ENCODE measurements around the gene NECAB3. TPM values are rescaled to one million over a fixed set of nuclear protein-coding genes. Genes with fewer than 3 reads are reported as not detected.

NECAB3 gene
- total and polyA plus RNA-seq, 3 experiments from 2014 or later: 2.7 to 20.6 (median 19.0) TPM

GRCh38 chr20:33680686-33681085, 6.5 kb upstream of the NECAB3 start:
- H3K4me3 Mint-ChIP-seq: peak overlapping the region in 2 of 7 donors; percentile 45 to 68
- no peaks in the 10 kb centered on the region for H3K36me3 Mint-ChIP-seq
- peaks cover 29 to 53% (median 47%) of the 10 kb centered on the region in 3 donors for H3K4me1 Mint-ChIP-seq
- POLR2A ChIA-PET: interaction anchor here (0.8 kb wide), 1 partner anchor 40 kb away, joined by 3 read pairs; the partner anchor contains the start of gene PXMP4
- H3K27me3 ChIP-seq (ENCODE audit: insufficient read depth, low read length, poor library complexity, severe bottlenecking): no peaks in the 10 kb centered on the region
- no peaks in the 10 kb centered on the region for H3K27me3 Mint-ChIP-seq
- no peaks in the 10 kb centered on the region for H3K36me3 ChIP-seq (ENCODE audit: insufficient read depth, low read length)
- no peak for DNase-seq
- CTCF ChIA-PET: interaction anchor here (0.6 to 9.3 kb wide), 6 partner anchors 12 to 232 kb away, joined by 3 to 103 read pairs (median 4); partner anchors contain the start of genes ACTL10, PXMP4 and ZNF341
- no peak overlapping the region for H3K4me3 ChIP-seq (ENCODE audit: low read length)
- H3K9me3 Mint-ChIP-seq: no peaks in the 10 kb centered on the region
- peaks cover 41% of the 10 kb centered on the region for H3K4me1 ChIP-seq (ENCODE audit: insufficient read depth, low read length)
- H3K27ac Mint-ChIP-seq: peak overlapping the region in 4 of 8 donors; percentile 55 to 71 (median 63)
- no peak overlapping the region for H3K27ac ChIP-seq (ENCODE audit: low read depth, low read length)
- no peaks in the 10 kb centered on the region for H3K9me3 ChIP-seq (ENCODE audit: low read length)

DNA sequence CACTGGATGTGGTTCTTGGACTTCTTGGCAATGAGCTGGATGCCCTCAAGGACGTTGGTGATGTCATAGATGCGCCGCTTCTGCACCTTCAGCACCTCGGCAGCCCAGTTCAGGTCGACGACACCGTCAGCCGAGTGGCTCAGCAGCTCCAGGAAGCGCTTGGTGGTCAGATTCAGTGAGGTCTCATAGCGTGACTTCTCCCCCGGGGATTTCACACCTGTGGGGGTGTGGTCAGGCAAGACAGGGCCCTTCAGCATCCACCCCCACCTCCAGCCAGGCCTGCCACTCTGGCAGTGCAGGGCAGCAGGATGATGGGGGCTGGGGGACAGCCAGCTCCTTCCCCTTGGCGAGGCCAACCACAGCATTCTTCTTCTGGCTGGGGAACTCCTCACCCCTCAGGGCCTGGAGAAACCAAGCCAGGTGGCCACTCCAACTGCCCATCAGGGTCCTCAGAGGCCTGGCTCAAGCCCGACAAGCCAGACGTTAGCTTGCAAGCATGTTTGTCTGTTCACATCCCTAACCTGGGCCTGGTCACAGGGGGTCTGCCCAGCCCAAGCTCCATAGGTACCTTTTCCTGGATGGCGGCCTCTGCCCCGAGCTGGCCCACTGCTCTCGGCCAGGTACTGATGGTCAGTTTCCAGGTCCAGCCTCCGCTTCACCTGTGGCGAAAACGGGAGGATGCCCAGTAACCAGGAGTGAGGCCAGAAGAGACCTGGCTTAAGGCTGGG, 5.7 kb upstream of the NECAB3 start:
- Histone ChIP-seq H3K27ac (ENCODE audit: low read depth, low read length) (no peak overlapping the region), H3K4me1 (ENCODE audit: insufficient read depth, low read length) (peaks cover 39% of the 10 kb centered on the region), H3K27me3 (ENCODE audit: insufficient read depth, low read length, poor library complexity, severe bottlenecking) (no peaks in the 10 kb centered on the region), H3K36me3 (ENCODE audit: insufficient read depth, low read length) (no peaks in the 10 kb centered on the region), H3K4me3 (ENCODE audit: low read length) (no peak overlapping the region), H3K9me3 (ENCODE audit: low read length) (no peaks in the 10 kb centered on the region)
- H3K27ac Mint-ChIP-seq: peak overlapping the region; percentile 26 to 83 (median 68)
- H3K4me3 Mint-ChIP-seq: peak overlapping the region; percentile 3 to 57 (median 41)
- ChIA-PET POLR2A (interaction anchor here (0.8 to 2.9 kb wide), 7 partner anchors 9 to 52 kb away, joined by 3 to 24 read pairs (median 4); partner anchors contain the start of genes ACTL10, PXMP4 and ZNF341), CTCF (interaction anchor here (1.0 to 9.3 kb wide), 6 partner anchors 11 to 222 kb away, joined by 3 to 103 read pairs (median 4); partner anchors contain the start of genes ACTL10, C20orf144 and PXMP4)
- H3K9me3 Mint-ChIP-seq: no peaks in the 10 kb centered on the region
- DNase-seq: peak in 4 of 5 donors; percentile 23 to 76 (median 35)
- no peaks in the 10 kb centered on the region for H3K27me3 Mint-ChIP-seq
- no peaks in the 10 kb centered on the region for H3K36me3 Mint-ChIP-seq
- H3K4me1 Mint-ChIP-seq: peaks cover 28 to 49% (median 47%) of the 10 kb centered on the region in 3 donors

GRCh38 chr20:33677991-33678702, 3.9 kb upstream of the NECAB3 start:
- H3K9me3 Mint-ChIP-seq: no peaks in the 10 kb centered on the region
- Histone ChIP-seq H3K4me3 (ENCODE audit: low read length) (no peak overlapping the region), H3K27ac (ENCODE audit: low read depth, low read length) (no peak overlapping the region), H3K9me3 (ENCODE audit: low read length) (no peaks in the 10 kb centered on the region), H3K27me3 (ENCODE audit: insufficient read depth, low read length, poor library complexity, severe bottlenecking) (no peaks in the 10 kb centered on the region), H3K4me1 (ENCODE audit: insufficient read depth, low read length) (peaks cover 47% of the 10 kb centered on the region), H3K36me3 (ENCODE audit: insufficient read depth, low read length) (no peaks in the 10 kb centered on the region)
- peak overlapping the region in 5 of 8 donors; percentile 64 to 92 (median 73) for H3K27ac Mint-ChIP-seq
- H3K4me3 Mint-ChIP-seq: peak overlapping the region in 4 of 7 donors; percentile 11 to 79 (median 54)
- DNase-seq: no peak
- no peaks in the 10 kb centered on the region for H3K27me3 Mint-ChIP-seq
- POLR2A ChIA-PET: interaction anchor here (0.5 to 2.9 kb wide), 2 partner anchors 10 to 40 kb away, joined by 6 to 24 read pairs; partner anchors contain the start of gene ACTL10
- peaks cover 33 to 57% (median 54%) of the 10 kb centered on the region in 3 donors for H3K4me1 Mint-ChIP-seq
- peaks cover 0 to 2% (median 0%) of the 10 kb centered on the region in 3 donors for H3K36me3 Mint-ChIP-seq
- CTCF ChIA-PET: interaction anchor here (9.3 kb wide), 1 partner anchor 9 kb away, joined by 103 read pairs; the partner anchor contains the start of gene ACTL10

DNA sequence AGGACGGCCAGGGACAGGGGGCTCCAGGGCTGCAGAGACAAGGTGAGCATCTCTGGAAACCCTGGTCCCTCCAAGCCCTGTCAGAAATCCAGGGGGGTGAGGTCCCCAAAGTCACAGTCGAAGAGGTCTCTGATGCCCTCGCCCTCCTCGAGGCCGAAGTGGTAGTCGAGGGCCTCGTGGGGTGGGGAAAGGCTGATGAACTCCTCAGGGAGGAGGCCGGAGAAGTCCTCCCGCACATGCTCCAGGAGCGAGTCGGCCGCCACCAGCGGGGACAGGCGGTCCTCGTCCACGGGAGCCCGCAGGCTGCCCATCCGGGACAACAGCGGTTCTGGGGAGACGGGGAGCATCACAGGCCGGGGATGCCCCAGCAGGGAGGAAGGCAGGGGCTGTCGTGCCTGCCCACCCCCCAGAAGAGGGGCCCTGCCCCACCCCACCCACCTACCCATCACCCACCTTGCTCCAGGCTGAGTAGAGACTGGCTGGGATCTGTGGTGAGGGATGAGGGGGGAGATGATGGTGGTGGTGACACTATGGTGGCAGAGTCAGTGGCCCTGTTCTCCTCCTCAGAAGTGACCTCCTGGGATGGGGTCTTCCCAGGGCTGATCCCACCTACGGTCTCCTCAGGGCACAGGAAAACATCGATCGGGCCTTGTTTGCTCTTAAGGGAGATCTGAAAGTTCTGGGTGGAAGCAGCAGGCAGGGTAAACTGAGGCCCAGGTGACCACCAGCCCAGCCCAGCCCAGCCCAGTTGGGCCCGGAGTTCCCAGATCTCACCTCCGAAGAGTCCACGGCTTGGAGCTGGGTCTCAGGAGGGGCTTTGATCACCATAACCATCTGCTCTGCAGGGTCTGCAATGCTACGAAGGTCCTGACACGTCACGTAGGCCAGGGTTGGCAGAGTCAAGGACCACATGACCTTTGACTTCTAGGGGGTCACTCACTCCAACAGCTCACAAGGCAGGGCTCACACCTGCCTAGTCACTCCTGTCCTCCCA, 2.7 kb upstream of the NECAB3 start:
- no peak overlapping the region for H3K27ac ChIP-seq (ENCODE audit: low read depth, low read length)

GRCh38 chr20:33676121-33676520, 1.9 kb upstream of the NECAB3 start:
- Histone ChIP-seq H3K4me3 (ENCODE audit: low read length) (no peak overlapping the region), H3K36me3 (ENCODE audit: insufficient read depth, low read length) (no peaks in the 10 kb centered on the region), H3K9me3 (ENCODE audit: low read length) (no peaks in the 10 kb centered on the region), H3K4me1 (ENCODE audit: insufficient read depth, low read length) (peaks cover 52% of the 10 kb centered on the region), H3K27ac (ENCODE audit: low read depth, low read length) (no peak overlapping the region), H3K27me3 (ENCODE audit: insufficient read depth, low read length, poor library complexity, severe bottlenecking) (no peaks in the 10 kb centered on the region)
- ChIA-PET POLR2A (no interaction called here), CTCF (interaction anchor here (1.1 to 2.0 kb wide), 2 partner anchors 9 to 10 kb away, joined by 5 to 10 read pairs; partner anchors contain the start of gene ACTL10)
- Mint-ChIP-seq H3K27ac (peak overlapping the region in 1 of 8 donors; percentile 2), H3K36me3 (peaks cover 0 to 2% (median 0%) of the 10 kb centered on the region in 3 donors), H3K4me3 (peak overlapping the region in 4 of 7 donors; percentile 3 to 77 (median 31)), H3K9me3 (no peaks in the 10 kb centered on the region), H3K4me1 (peaks cover 36 to 57% (median 56%) of the 10 kb centered on the region in 3 donors), H3K27me3 (no peaks in the 10 kb centered on the region)
- no peak for DNase-seq

More for the DNA sequence above, 2.7 kb upstream of the NECAB3 start:
- Histone ChIP-seq H3K4me1 (ENCODE audit: insufficient read depth, low read length) (peaks cover 52% of the 10 kb centered on the region), H3K36me3 (ENCODE audit: insufficient read depth, low read length) (no peaks in the 10 kb centered on the region), H3K27me3 (ENCODE audit: insufficient read depth, low read length, poor library complexity, severe bottlenecking) (no peaks in the 10 kb centered on the region), H3K9me3 (ENCODE audit: low read length) (no peaks in the 10 kb centered on the region), H3K4me3 (ENCODE audit: low read length) (no peak overlapping the region)
- no peak for DNase-seq
- ChIA-PET POLR2A (interaction anchor here (2.9 kb wide), 1 partner anchor 9 kb away, joined by 24 read pairs; the partner anchor contains the start of gene ACTL10), CTCF (interaction anchor here (1.1 to 9.3 kb wide), 3 partner anchors 8 to 10 kb away, joined by 5 to 103 read pairs (median 10); partner anchors contain the start of gene ACTL10)
- Mint-ChIP-seq H3K4me3 (no peak overlapping the region), H3K4me1 (peaks cover 37 to 65% (median 61%) of the 10 kb centered on the region in 3 donors), H3K36me3 (peaks cover 0 to 2% (median 0%) of the 10 kb centered on the region in 3 donors), H3K9me3 (no peaks in the 10 kb centered on the region), H3K27me3 (no peaks in the 10 kb centered on the region), H3K27ac (peak overlapping the region in 1 of 8 donors; percentile 73)

DNA sequence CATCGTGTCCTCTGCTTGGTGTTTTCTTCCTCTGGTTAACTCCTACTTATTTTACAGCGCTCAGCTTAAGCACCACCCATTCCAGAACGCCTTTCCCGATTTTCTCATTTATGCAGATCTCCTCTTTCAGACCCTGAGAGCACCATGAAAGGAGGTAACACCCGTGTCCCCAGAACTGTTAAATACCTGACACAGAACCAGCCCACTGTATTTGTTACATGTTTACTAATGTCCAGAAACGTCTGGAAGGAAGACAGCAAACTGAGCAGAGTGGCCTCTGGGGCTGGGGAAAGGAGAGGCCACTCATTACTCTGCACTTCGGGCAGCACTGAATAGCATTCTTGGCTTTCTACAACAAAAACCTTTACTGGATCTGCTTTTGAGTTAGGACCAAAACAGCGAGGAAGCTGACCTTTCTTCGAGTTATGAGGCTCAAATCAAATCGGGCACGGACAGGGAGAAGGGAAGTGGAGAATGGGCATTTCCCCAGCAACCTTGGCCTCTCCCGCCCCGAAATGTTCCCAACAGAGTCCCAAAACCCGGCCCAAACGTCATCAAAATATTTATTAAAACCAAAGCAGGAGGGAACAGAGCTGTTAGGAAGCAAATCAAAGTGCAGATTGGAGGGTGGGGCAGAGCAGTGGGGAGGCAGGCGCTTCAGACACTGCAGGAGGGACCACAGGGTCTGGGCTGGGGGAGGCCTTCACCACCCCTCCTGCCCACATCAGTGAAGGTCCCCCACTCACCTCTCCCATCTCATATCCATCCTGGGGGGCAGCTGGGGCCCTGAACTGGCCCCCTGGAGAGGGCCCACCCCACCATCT, 1.1 kb upstream of the NECAB3 start:
- CTCF ChIA-PET: interaction anchor here (0.9 to 2.0 kb wide), 3 partner anchors 9 to 10 kb away, joined by 3 to 10 read pairs (median 5); partner anchors contain the start of gene ACTL10
- no peaks in the 10 kb centered on the region for H3K27me3 ChIP-seq (ENCODE audit: insufficient read depth, low read length, poor library complexity, severe bottlenecking)
- no peaks in the 10 kb centered on the region for H3K9me3 ChIP-seq (ENCODE audit: low read length)
- H3K36me3 Mint-ChIP-seq: peaks cover 0 to 2% (median 0%) of the 10 kb centered on the region in 3 donors
- POLR2A ChIA-PET: no interaction called here
- no peaks in the 10 kb centered on the region for H3K9me3 Mint-ChIP-seq
- H3K36me3 ChIP-seq (ENCODE audit: insufficient read depth, low read length): no peaks in the 10 kb centered on the region
- H3K27ac Mint-ChIP-seq: peak overlapping the region; percentile 1 to 91 (median 56)
- peak overlapping the region; percentile 64 to 90 (median 80) for H3K4me3 Mint-ChIP-seq
- H3K4me1 ChIP-seq (ENCODE audit: insufficient read depth, low read length): peaks cover 50% of the 10 kb centered on the region
- H3K27me3 Mint-ChIP-seq: no peaks in the 10 kb centered on the region
- H3K27ac ChIP-seq (ENCODE audit: low read depth, low read length): no peak overlapping the region
- H3K4me1 Mint-ChIP-seq: peaks cover 34 to 52% (median 49%) of the 10 kb centered on the region in 3 donors
- DNase-seq: no peak
- H3K4me3 ChIP-seq (ENCODE audit: low read length): peak overlapping the region; percentile 52

All from CD8-positive, alpha-beta memory T cell (primary cell).